Fibroblast of lung (primary cell): ENCODE data around the gene PIK3IP1.

ENCODE experiments used
- EZH2 ChIP-seq: IDR thresholded peaks from 2 replicates; pipeline ENCODE4 v1.5.1; 2012; ENCODE audit warnings: low read length, control low read depth, mild to moderate bottlenecking; ENCODE audit errors: missing control alignments
- TF ChIP-seq, protein P1 (sequence below), 2 donors: IDR thresholded peaks in 1 of 2; conservative IDR thresholded peaks in 1 of 2; 1 replicate in 1 of 2; 2 replicates in 1 of 2; pipeline ENCODE4 v1.5.1; 2011 to 2012; ENCODE audit warnings: low read length in 2 of 2, control low read depth in 1 of 2, inconsistent platforms in 1 of 2, low read depth in 1 of 2, mild to moderate bottlenecking in 1 of 2

DNA sequence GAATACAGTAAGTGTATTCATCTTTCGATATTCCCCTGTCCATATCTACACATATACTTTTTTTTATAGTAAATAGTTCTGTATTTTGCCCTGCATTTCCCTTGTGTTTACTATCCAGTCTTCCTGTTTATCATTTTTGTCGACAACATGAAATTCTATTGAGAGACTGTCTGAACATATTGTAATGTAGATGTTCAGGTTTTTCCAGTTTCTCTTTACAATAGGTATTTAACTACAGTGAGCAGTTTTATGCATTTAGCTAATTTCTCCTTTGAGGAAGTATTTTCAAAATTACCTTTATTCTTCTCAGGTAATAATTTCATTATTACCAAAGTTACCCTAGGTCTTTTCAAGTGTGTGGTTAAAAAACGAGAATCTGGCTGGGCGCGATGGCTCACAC lies 16.7 kb downstream of the PIK3IP1 start:
- TF ChIP-seq, protein P1, sequence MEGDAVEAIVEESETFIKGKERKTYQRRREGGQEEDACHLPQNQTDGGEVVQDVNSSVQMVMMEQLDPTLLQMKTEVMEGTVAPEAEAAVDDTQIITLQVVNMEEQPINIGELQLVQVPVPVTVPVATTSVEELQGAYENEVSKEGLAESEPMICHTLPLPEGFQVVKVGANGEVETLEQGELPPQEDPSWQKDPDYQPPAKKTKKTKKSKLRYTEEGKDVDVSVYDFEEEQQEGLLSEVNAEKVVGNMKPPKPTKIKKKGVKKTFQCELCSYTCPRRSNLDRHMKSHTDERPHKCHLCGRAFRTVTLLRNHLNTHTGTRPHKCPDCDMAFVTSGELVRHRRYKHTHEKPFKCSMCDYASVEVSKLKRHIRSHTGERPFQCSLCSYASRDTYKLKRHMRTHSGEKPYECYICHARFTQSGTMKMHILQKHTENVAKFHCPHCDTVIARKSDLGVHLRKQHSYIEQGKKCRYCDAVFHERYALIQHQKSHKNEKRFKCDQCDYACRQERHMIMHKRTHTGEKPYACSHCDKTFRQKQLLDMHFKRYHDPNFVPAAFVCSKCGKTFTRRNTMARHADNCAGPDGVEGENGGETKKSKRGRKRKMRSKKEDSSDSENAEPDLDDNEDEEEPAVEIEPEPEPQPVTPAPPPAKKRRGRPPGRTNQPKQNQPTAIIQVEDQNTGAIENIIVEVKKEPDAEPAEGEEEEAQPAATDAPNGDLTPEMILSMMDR (conservative IDR thresholded peaks at IDR 0.05 in 1 of 2, IDR thresholded peaks at IDR 0.05 in 1 of 2; ENCODE audit: low read depth in 1 of 2, low read length in 2 of 2), result no peak
- TF ChIP-seq EZH2, result no peak
